ENCODE data around the gene FAT3.
A peak's percentile ranks its signal among the peaks of the same experiment; 100 is the strongest.

The FAT3 gene

GRCh38 chr11:92224407-92225124 is at the start of gene FAT3:
Gene FAT3 (plus strand): TSS chr11:92224818. CDS start chr11:92352113, 127,295 bp downstream.
- peak; percentile 58 for DNase-seq

DNA sequence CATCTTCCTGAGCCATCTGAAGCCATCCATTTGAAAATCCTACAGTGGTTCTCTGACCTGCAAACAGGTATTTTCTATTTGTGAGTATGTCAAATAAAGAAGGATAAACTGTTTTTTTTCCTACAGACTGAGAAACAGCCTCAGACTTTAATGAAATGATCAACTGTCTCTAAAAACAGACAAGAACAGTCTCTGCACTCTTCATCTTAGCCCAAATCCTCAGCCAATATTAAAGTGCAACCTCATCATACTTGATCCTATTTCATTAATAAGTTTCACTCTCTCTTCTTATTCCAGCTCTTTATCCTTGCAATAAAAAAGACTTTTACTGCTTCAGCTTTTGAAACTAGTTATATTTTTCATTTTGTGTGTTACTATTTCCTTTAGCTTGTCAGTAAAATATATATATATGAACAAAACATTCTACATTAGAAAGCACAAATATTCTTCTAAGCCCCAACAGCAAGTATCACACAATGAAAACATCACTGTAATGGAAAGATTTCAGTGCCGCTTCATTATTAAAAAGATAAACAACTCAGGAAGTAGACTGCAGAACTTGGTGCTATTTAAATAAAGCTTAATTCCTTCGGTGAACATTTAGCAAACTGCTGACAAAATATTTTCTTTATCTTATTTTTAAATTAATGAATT is 45.5 kb upstream of the FAT3 start:
- DNase-seq: no peak

GRCh38 chr11:92180226-92180625 is 44.4 kb upstream of the FAT3 start:
- DNase-seq: no peak

- DNase-seq: no peak
Measured at GRCh38 chr11:92180664-92181251, 43.9 kb upstream of the FAT3 start.

DNA sequence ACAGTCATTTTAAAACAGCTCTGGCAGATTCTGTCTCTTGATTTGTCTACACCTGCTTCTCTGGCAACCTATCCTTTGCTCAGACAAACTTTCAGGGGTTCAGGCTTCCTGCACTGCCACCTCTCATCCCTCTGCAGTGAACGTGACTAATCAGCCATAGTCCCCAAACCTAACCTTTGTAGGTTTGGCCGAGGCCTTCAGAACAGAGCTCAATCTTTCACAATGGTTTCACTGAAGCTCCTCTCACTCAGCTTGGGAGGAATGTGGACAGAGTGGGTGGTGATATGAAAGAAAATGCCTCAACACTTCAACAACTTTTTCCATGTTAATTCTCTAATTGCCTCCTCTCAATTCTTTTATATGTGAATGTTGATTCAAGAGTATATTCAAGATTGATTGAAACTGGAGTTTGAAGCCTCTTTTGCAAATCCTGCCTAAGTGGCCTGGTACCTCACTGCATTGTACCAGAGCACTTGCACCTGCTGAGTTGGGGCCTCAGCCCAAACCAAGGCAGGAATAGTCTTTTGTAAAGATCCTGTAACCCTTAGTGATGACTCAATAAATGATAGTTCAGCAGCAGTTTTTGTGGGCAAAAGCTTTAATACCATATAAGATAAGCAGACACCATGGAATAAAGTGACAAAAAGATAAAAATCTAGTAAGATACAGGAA is 33.9 kb upstream of the FAT3 start:
- no peak for DNase-seq

GRCh38 chr11:92192141-92192540 is 32.5 kb upstream of the FAT3 start:
- no peak for DNase-seq

GRCh38 chr11:92198268-92198667 is 26.4 kb upstream of the FAT3 start:
- no peak for DNase-seq

DNA sequence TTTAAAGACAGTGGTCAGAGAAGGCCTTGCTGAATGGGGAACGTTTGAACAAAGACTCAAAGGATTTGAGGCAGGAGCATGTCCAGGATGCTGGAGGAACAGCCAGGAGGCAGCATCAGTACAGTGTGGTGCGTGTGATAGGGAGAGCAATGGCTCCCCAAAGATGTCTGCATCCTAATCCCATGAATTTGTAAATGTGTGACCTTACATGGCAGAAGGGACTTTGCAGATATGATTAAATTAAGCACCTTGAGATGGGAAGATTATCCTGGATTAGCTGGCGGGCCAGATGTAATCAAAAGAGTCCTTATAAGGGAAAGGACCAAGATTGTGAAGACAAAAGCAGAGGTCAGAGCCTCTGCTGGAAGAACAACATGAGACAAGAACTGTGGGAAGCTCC is 24.6 kb upstream of the FAT3 start:
- no peak for DNase-seq

- no peak for DNase-seq
Measured at GRCh38 chr11:92204731-92205130, 19.9 kb upstream of the FAT3 start.

GRCh38 chr11:92206441-92206840 is 18.2 kb upstream of the FAT3 start:
- DNase-seq: no peak

DNA sequence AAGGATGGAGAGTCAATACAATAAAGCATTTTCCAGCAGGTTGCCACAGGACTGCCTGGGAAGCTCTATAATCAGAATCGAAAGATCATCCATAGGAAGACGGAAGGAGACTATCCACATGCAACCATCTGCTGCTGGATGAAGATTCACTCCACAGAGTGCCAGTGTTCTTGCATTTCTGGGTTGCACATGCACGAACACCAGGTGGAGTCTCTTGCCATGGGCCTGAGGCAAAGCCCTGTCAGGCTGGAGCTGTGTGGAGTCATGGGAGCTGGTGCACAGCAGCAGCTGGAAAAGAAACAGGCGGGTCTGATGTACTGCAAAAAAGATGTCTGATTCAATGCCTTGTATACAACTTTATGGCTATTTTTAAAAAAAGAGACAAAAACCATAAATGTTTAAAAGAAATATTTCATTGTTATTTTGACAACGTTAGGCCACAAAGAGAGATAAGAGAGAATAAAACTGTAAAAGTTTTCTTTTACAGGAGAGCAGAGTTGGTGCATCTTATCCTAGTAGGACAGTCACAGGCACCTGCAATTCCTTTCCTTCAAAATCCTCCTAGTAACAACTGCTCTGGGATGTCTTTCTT is 12.9 kb upstream of the FAT3 start:
- peak; percentile 47 for DNase-seq

- DNase-seq: no peak
Measured at GRCh38 chr11:92212530-92212929, 12.1 kb upstream of the FAT3 start.

DNA sequence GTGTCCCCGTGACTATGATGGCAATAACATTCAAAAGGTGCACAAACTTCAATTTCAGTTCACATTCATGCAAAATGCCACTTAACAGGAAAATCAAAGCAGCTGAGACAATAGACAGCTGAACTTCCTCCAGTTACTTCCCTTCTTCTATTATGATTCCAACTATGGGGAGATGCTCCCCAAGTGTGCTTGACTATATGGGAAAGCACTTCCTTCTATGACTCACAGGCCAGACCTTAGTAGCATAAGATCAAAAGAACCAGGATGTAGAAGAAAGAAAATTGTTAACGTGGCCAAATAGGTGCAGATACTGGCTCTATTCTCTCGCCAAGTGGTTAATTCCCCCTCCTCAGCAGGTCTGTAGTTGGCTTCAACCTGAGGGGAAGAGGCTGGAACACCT is 7.8 kb upstream of the FAT3 start:
- DNase-seq: no peak

GRCh38 chr11:92219476-92219875 is 5.1 kb upstream of the FAT3 start:
- DNase-seq: no peak

DNA sequence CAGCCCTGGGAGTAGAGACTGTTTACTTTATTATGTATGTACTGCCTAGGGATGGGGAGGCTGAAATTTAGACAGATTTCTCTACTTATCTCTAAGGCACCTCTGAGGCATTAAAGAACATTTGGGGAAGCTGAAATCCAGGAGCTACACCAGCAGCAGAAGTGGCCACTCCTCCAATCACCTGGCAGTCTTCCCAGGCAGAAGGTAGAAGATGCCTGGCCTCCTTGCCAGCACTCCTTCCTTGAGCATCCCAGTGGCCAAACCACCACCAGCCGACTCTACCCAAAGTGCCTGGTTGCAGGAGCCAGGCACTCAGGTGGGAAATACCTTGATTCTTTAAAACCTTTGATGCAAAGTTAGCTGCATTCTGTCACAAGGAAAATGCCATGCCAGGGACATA is 1.9 kb upstream of the FAT3 start:
- no peak for DNase-seq

DNA sequence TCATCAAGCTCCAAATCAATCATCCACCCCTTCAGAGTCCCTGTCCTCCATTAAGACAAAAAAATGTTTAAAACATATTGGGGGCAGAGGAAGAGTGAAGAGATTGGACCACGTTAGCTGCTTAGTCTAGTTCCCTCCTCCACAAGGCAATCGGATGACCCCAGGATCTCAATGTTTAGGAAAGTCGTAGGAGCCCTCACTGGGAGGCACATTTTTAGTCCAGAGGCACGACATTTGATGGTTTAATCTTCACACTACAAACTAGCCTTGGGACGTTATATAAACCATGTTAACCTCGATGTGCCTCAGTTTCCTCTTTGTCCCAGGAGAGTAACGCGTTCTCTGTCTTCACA is 588 bp upstream of the FAT3 start:
- DNase-seq: no peak

DNA sequence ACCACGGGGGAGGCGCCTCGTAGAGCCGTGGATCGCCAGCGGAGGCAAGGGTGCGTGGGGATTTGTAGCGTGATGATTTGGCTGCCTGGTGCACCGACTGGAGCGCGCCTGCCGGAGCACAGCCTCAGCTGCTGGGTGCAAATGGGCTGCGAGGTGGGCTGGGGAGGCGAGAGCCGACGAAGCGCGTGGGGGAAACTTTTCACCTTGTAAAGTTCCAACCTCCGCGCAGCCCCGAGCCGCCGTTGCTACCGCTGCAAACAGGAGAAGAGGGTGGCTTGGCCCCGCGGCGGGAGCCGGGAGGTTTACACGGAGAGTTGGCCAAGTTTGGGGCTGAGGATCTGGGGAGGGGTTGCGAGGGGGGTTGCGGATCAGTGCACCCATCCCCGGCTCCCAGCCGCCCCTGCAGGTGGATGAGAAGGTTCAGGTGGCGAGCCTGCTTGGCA is 528 bp downstream of the FAT3 start:
- peak; percentile 26 for DNase-seq

GRCh38 chr11:92225568-92226330 is 1.1 kb downstream of the FAT3 start:
- peak; percentile 33 for DNase-seq

- no peak for DNase-seq
Measured at GRCh38 chr11:92226331-92227229, 2.0 kb downstream of the FAT3 start.

DNA sequence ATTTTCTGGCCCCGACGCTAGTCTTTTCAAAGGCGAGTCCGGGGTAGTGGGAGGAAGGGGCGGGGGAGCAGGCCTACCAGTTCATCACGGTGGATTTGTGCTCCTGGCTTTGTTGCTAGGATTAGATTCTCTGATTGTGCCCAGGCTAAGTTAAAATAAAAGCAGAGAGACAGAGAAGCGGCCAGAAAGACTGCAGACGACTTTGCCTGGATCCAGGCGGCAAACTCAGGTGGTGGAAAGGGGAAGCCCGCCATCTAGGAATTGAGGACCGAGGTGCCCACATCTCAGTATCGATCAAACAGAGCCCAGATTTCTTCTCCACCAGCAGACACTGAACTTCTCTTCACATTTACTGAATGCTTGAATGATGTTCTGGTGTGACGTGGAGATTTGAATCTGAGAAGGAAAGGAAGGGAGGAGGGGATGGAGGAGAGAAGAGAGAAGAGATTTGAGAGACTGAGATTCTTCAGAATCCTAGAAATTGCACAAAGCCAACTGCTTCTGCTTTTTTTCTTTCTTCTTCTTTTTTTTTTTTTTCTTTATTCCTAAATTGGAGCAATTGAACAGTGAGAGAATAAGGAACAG is 2.7 kb downstream of the FAT3 start:
- no peak for DNase-seq

Measured in COR-L47 (cell line).